Measurements from ENCODE around the gene CD300H.

GRCh38 chr17:74555427-74555940 lies 11.8 kb downstream of the CD300H start:
- TF ChIP-seq CTCF (conservative IDR thresholded peaks at IDR 0.05 in 1 of 2, IDR thresholded peaks at IDR 0.05 in 1 of 2; ENCODE audit: extremely low read depth in 1 of 2, insufficient read depth in 1 of 2, low read depth in 1 of 2, low read length in 2 of 2) (no peak), EZH2 (IDR thresholded peaks at IDR 0.05; ENCODE audit: borderline replicate concordance, low read length) (no peak)

All from mammary epithelial cell (primary cell).